K562 (cell line): Measurements from ENCODE around the gene TAS2R5.

Experiments used
- ATF7 ChIP-seq: fragments of 450-650 bp; IDR thresholded peaks from 2 replicates; pipeline ENCODE4 v1.7.1; 2014; ENCODE audit warnings: mild to moderate bottlenecking, moderate library complexity
- DPF2 ChIP-seq: fragments of 450-650 bp; IDR thresholded peaks from 2 replicates; pipeline ENCODE4 v1.6.1; 2016
- EZH2 ChIP-seq: IDR thresholded peaks from 2 replicates; pipeline ENCODE4 v1.6.1; 2012; ENCODE audit warnings: low read depth, mild to moderate bottlenecking, inconsistent platforms, low read length, borderline replicate concordance
- PHTF2 ChIP-seq: fragments of 250-450 bp; sonication (Bioruptor Pico); IDR thresholded peaks from 2 replicates; pipeline ENCODE4 v1.5.0; 2021; ENCODE audit warnings: mild to moderate bottlenecking
- SMAD1 ChIP-seq: fragments of 150-350 bp; IDR thresholded peaks from 2 replicates; pipeline ENCODE4 v1.6.1; 2014; ENCODE audit warnings: low read length, low read depth; ENCODE audit not compliant: partially characterized antibody
- TCF7L2 ChIP-seq: fragments of 150-350 bp; IDR thresholded peaks from 2 replicates; pipeline ENCODE4 v1.6.1; 2016; ENCODE audit warnings: low read depth, mild to moderate bottlenecking, low read length, moderate library complexity
- TF ChIP-seq, protein P1 (sequence below): fragments of 450-650 bp; conservative IDR thresholded peaks from 2 replicates; pipeline ENCODE4 v1.6.1; 2016; ENCODE audit warnings: missing genetic modification characterization, low read depth, mild to moderate bottlenecking, control low read depth, missing compliant biosample characterization

DNA sequence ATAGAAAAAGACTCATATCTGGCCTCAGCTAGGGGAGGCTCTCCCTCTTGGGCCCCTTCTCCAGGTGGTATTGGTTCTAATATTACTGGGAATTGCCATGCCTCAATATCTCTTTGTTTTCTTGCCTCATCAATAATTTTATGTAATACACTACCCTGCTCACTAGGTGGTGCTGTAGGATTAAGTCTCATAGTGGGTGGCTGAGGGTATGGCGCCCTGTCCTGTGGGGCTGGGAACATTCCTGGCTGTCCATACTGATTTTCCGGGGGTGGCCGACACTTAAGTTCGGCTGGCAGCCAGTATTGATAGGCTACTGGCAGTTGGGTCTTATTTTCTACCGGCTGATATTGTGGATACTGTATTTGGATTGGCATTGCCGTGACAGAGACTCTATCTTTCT is 35.1 kb upstream of the TAS2R5 start:
- no peak for TF ChIP-seq SMAD1
- no peak for TF ChIP-seq TCF7L2
- TF ChIP-seq, protein P1, sequence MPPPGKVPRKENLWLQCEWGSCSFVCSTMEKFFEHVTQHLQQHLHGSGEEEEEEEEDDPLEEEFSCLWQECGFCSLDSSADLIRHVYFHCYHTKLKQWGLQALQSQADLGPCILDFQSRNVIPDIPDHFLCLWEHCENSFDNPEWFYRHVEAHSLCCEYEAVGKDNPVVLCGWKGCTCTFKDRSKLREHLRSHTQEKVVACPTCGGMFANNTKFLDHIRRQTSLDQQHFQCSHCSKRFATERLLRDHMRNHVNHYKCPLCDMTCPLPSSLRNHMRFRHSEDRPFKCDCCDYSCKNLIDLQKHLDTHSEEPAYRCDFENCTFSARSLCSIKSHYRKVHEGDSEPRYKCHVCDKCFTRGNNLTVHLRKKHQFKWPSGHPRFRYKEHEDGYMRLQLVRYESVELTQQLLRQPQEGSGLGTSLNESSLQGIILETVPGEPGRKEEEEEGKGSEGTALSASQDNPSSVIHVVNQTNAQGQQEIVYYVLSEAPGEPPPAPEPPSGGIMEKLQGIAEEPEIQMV (tag) = no peak
- TF ChIP-seq ATF7 = no peak
- no peak for TF ChIP-seq EZH2
- TF ChIP-seq PHTF2 (CRISPR knock-in tag) = no peak
- no peak for TF ChIP-seq DPF2
